MM.1S (cell line): Measurements from ENCODE around the gene ADSS1.

ENCODE experiments used
- DNase-seq: peaks from one replicate; pipeline ENCODE4 v3.0.0-alpha.2; 2015
- H2AFZ ChIP-seq: fragments of 300-600 bp; sonication (generic); 2 replicates; pipeline ENCODE4 v1.6.0; 2016; ENCODE audit warnings: antibody characterized with exemption, low read length
- H3F3A ChIP-seq: fragments of 300-600 bp; sonication (generic); 2 replicates; pipeline ENCODE4 v1.6.1; 2016; ENCODE audit warnings: mild to moderate bottlenecking, antibody characterized with exemption, low read length, moderate library complexity, mixed read lengths; ENCODE audit not compliant: insufficient read depth
- H3K27ac ChIP-seq: fragments of 300-600 bp; sonication (generic); 2 replicates; pipeline ENCODE4 v1.5.1; 2016; ENCODE audit warnings: mild to moderate bottlenecking, low read length
- H3K27me3 ChIP-seq: fragments of 300-600 bp; sonication (generic); replicated peaks from 2 replicates; pipeline ENCODE4 v1.6.0; 2016; ENCODE audit warnings: low read length; ENCODE audit not compliant: insufficient read depth
- H3K36me3 ChIP-seq: fragments of 300-600 bp; sonication (generic); replicated peaks from 2 replicates; pipeline ENCODE4 v1.6.1; 2016; ENCODE audit warnings: mild to moderate bottlenecking, low read length, mixed read lengths; ENCODE audit not compliant: insufficient read depth
- H3K4me1 ChIP-seq: fragments of 300-600 bp; sonication (generic); 2 replicates; pipeline ENCODE4 v1.6.1; 2016; ENCODE audit warnings: low read length, mixed read lengths
- H3K4me2 ChIP-seq: fragments of 300-600 bp; sonication (generic); 2 replicates; pipeline ENCODE4 v1.6.0; 2016; ENCODE audit warnings: low read depth, low read length
- H3K4me3 ChIP-seq: fragments of 300-600 bp; sonication (generic); 2 replicates; pipeline ENCODE4 v1.5.1; 2016; ENCODE audit warnings: low read length, mixed read lengths
- H3K79me2 ChIP-seq: fragments of 300-600 bp; sonication (generic); 2 replicates; pipeline ENCODE4 v1.6.1; 2016; ENCODE audit warnings: mixed run types, low read length, mixed read lengths
- H3K9ac ChIP-seq: fragments of 300-600 bp; sonication (generic); 2 replicates; pipeline ENCODE4 v1.6.1; 2016; ENCODE audit warnings: low read length, mixed read lengths
- H3K9me2 ChIP-seq: fragments of 300-600 bp; sonication (generic); replicated peaks from 2 replicates; pipeline ENCODE4 v1.6.1; 2016; ENCODE audit warnings: mild to moderate bottlenecking, low read length, mixed read lengths; ENCODE audit not compliant: insufficient read depth
- H3K9me3 ChIP-seq: fragments of 300-600 bp; sonication (generic); replicated peaks from 2 replicates; pipeline ENCODE4 v1.6.1; 2016; ENCODE audit warnings: mild to moderate bottlenecking, low read length, mixed read lengths; ENCODE audit not compliant: insufficient read depth
- H4K20me1 ChIP-seq: fragments of 300-600 bp; sonication (generic); 2 replicates; pipeline ENCODE4 v1.6.1; 2016; ENCODE audit warnings: mild to moderate bottlenecking, low read length, moderate library complexity, mixed read lengths; ENCODE audit not compliant: insufficient read depth
- EZH2 ChIP-seq: fragments of 300-600 bp; sonication (generic); optimal IDR thresholded peaks from 2 replicates; pipeline ENCODE3; 2017; ENCODE audit warnings: low read depth, mild to moderate bottlenecking, antibody characterized with exemption, low read length, mixed read lengths
- EZH2phosphoT487 ChIP-seq: fragments of 300-600 bp; sonication (generic); IDR thresholded peaks from 2 replicates; pipeline ENCODE4 v1.6.1; 2018; ENCODE audit warnings: antibody characterized with exemption, low read length
- TF ChIP-seq, protein P1 (sequence below): fragments of 300-600 bp; sonication (generic); IDR thresholded peaks from 2 replicates; pipeline ENCODE4 v1.5.1; 2016; ENCODE audit warnings: antibody characterized with exemption, low read length, mixed read lengths

The ADSS1 gene

DNA sequence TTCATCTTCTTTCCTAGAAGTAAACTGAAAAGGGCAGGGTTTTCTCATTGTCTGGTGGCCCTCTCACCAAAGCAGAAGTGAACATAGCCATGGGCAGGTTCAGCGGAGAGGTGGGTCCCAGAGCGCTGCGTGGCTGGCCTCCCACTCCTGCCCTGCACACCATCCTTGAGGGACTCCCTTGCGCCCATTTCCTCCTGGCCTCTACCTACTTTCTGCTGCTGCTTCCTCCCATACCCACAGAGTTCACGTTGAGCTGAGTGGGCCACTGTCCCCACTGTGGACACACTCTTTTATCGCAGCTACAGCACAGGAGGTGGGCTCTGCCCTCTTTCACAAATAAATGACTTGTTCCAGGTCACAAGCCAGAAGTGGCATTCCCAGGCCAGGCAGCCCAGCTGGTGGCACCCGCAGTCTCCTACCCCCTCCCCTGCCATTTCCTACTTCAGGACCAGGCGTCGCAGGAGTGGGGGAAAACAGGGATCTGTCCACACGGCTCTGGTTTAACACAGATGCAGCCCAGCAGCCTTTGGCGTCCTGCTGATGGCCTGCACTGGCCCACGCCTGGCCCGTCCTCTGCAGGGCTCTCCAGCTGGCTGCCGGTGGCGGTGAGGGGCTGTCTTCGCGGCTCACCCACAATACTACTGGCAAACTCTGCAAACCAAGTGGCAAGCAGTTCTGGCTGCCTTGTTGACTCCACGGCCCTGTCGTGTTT, 33.8 kb downstream of the ADSS1 start:
- Histone ChIP-seq H3K27me3 (no peaks in the 10 kb centered on the region), H2AFZ (no peak overlapping the region), H3K36me3 (no peaks in the 10 kb centered on the region), H3K9ac (no peak overlapping the region), H3K27ac (no peak overlapping the region), H3K9me3 (no peaks in the 10 kb centered on the region), H3K4me1 (no peaks in the 10 kb centered on the region), H3K79me2 (peaks cover 32% of the 10 kb centered on the region), H3K9me2 (no peaks in the 10 kb centered on the region), H3F3A (no peaks in the 10 kb centered on the region), H3K4me3 (no peak overlapping the region), H4K20me1 (no peaks in the 10 kb centered on the region), H3K4me2 (no peak overlapping the region)
- TF ChIP-seq EZH2phosphoT487: no peak
- no peak for TF ChIP-seq EZH2
- TF ChIP-seq, protein P1, sequence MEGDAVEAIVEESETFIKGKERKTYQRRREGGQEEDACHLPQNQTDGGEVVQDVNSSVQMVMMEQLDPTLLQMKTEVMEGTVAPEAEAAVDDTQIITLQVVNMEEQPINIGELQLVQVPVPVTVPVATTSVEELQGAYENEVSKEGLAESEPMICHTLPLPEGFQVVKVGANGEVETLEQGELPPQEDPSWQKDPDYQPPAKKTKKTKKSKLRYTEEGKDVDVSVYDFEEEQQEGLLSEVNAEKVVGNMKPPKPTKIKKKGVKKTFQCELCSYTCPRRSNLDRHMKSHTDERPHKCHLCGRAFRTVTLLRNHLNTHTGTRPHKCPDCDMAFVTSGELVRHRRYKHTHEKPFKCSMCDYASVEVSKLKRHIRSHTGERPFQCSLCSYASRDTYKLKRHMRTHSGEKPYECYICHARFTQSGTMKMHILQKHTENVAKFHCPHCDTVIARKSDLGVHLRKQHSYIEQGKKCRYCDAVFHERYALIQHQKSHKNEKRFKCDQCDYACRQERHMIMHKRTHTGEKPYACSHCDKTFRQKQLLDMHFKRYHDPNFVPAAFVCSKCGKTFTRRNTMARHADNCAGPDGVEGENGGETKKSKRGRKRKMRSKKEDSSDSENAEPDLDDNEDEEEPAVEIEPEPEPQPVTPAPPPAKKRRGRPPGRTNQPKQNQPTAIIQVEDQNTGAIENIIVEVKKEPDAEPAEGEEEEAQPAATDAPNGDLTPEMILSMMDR: no peak
- no peak for DNase-seq

DNA sequence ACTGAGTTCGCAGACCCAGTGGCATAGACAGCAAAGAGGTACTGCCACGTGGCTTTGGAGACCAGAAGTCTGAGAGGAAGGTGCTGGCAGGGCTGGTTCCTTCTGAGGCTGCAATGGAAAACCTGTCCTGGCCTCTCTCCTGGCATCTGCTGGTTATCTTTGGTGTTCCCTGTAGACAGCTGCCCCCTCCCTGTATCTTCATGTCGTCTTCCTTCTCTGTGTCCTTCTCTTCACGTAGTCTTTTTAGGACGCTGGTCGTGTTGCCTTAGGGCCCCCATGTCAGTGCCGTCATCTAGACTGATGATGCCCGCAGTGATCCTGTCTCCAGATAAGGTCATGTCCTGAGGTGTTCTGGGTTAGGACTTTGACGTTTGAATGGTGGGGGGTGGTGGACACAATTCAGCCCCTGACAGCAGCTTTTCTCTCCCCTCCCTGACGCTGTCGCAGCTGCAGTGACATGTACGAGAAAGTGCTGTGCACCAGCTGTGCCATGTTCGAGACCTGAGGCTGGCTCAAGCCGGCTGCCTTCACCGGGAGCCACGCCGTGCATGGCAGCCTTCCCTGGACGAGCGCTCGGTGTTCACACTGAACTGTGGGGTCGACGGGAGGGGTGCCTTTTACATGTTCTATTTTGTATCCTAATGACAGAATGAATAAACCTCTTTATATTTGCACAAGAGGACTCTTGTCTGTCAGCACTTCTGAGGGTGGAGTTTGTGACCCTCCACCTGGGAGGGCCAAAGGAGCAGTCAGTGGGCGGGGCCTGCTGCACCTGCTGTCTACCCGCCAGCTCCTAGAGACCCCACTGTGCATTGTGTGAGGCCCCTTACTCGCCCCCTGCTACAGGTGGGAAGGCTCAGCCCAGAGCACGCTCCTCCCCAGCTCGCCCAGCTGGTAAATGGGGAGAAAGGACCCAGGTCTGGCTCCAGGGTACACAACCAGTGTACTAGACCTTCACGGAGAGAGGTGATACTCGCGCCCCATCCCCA, 35.2 kb downstream of the ADSS1 start:
- TF ChIP-seq EZH2: no peak
- TF ChIP-seq, protein P1: no peak
- no peak for TF ChIP-seq EZH2phosphoT487
- no peaks in the 10 kb centered on the region for H3K9me3 ChIP-seq
- no peaks in the 10 kb centered on the region for H3K4me1 ChIP-seq
- no peak overlapping the region for H3K9ac ChIP-seq
- H2AFZ ChIP-seq: no peak overlapping the region
- H3K4me3 ChIP-seq: no peak overlapping the region
- H3K27ac ChIP-seq: no peak overlapping the region
- no peak overlapping the region for H3K4me2 ChIP-seq
- no peaks in the 10 kb centered on the region for H4K20me1 ChIP-seq
- H3K36me3 ChIP-seq: no peaks in the 10 kb centered on the region
- no peaks in the 10 kb centered on the region for H3K9me2 ChIP-seq
- H3K79me2 ChIP-seq: peaks cover 18% of the 10 kb centered on the region
- DNase-seq: no peak
- H3K27me3 ChIP-seq: no peaks in the 10 kb centered on the region
- no peaks in the 10 kb centered on the region for H3F3A ChIP-seq

DNA sequence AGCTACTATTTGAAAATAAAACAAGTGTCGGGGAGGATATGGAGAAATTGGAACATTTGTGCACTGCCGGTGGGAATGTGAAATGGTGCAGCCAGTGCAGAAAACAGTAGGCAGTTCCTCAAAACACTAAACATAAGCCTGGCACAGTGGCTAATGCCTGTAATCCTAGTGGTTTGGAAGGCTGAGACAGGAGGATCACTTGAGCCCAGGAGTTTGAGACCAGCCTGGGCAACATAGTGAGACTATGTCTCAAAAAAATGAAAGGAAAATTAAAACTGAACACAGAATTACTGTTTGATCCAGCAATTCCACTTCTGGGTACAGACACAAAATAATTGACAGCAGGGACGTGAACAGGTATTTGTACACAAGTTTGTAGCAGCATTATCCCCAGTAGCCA, 41.5 kb downstream of the ADSS1 start:
- H3K4me2 ChIP-seq: no peak overlapping the region
- no peaks in the 10 kb centered on the region for H3K27me3 ChIP-seq
- H3K4me3 ChIP-seq: no peak overlapping the region
- DNase-seq: no peak
- H4K20me1 ChIP-seq: no peaks in the 10 kb centered on the region
- H3K9me3 ChIP-seq: no peaks in the 10 kb centered on the region
- H3K27ac ChIP-seq: no peak overlapping the region
- H3K9ac ChIP-seq: no peak overlapping the region
- H3K9me2 ChIP-seq: no peaks in the 10 kb centered on the region
- no peaks in the 10 kb centered on the region for H3K79me2 ChIP-seq
- no peaks in the 10 kb centered on the region for H3F3A ChIP-seq
- H3K4me1 ChIP-seq: no peaks in the 10 kb centered on the region
- H3K36me3 ChIP-seq: no peaks in the 10 kb centered on the region
- no peak overlapping the region for H2AFZ ChIP-seq
- TF ChIP-seq EZH2phosphoT487 (no peak), EZH2 (no peak)
- TF ChIP-seq, protein P1: no peak
